Memory B cell (primary cell): Measurements from ENCODE around the gene MEIOSIN.
A peak's percentile ranks its signal among the peaks of the same experiment; 100 is the strongest.

Experiments used
- ATAC-seq: fragments of 150-1000 bp; cut with Tn5 transposase; 2 replicates; pipeline ENCODE4 v1.10.0; 2021; ENCODE audit warnings: low read depth, mild to moderate bottlenecking, moderate library complexity
- DNase-seq, 2 donors: peaks; one replicate each; pipeline ENCODE4 v3.0.0; 2022; ENCODE audit warnings: low spot score in 2 of 2
- H3K27ac Mint-ChIP-seq: one replicate; pipeline ENCODE4 v1.8.0; 2022; ENCODE audit warnings: mild to moderate bottlenecking, moderate library complexity, mixed read lengths
- H3K27me3 Mint-ChIP-seq: one replicate; pipeline ENCODE4 v1.8.0; 2022; ENCODE audit warnings: mixed read lengths
- H3K36me3 Mint-ChIP-seq: one replicate; pipeline ENCODE4 v1.8.0; 2022; ENCODE audit warnings: mild to moderate bottlenecking, mixed read lengths
- H3K4me1 Mint-ChIP-seq: one replicate; pipeline ENCODE4 v1.8.0; 2022; ENCODE audit warnings: mixed read lengths
- H3K4me3 Mint-ChIP-seq: one replicate; pipeline ENCODE4 v1.8.0; 2022; ENCODE audit warnings: mild to moderate bottlenecking, moderate library complexity, mixed read lengths
- H3K9me3 Mint-ChIP-seq: one replicate; pipeline ENCODE4 v1.8.0; 2022; ENCODE audit warnings: mixed read lengths

Gene MEIOSIN

GRCh38 chr19:45765702-45766295, 32.6 kb downstream of the MEIOSIN start:
- no peak for DNase-seq
- Mint-ChIP-seq H3K27ac (no peak overlapping the region), H3K4me1 (peaks cover 10% of the 10 kb centered on the region), H3K4me3 (no peak overlapping the region), H3K36me3 (no peaks in the 10 kb centered on the region), H3K27me3 (peaks cover 13% of the 10 kb centered on the region), H3K9me3 (no peaks in the 10 kb centered on the region)
- ATAC-seq = no peak

DNA sequence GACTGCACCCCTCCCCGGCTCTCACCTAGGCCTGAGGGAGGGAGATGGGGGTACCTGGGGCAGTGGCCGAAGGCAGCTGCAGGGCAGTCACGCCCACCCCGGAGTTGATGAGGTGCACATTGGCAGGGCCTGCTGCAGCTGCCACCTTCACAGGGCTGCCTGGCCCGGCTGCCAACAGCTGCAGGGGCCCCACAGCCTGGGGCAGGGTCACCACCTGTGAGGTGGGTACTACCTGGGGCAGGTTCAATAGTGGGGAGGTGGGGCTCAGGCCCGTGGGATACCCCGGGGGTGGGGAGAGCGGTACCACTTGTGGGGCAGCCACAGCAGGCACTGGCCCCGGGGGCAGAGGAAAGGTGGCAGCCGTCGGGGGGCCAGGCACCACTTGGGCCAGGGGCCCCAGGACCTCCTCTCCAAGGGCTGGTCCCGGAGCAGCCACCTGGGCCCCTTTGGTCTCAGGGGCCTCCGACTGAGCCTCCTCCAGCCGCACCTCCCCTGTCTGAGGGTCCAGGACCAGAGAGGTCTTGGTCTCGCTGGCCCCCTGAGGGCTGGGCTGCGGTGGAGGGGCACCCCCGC, 33.1 kb downstream of the MEIOSIN start:
- DNase-seq = no peak
- ATAC-seq = no peak
- H3K27ac Mint-ChIP-seq = no peak overlapping the region
- peaks cover 13% of the 10 kb centered on the region for H3K27me3 Mint-ChIP-seq
- no peak overlapping the region for H3K4me3 Mint-ChIP-seq
- H3K9me3 Mint-ChIP-seq = no peaks in the 10 kb centered on the region
- H3K4me1 Mint-ChIP-seq = peaks cover 14% of the 10 kb centered on the region
- no peaks in the 10 kb centered on the region for H3K36me3 Mint-ChIP-seq

DNA sequence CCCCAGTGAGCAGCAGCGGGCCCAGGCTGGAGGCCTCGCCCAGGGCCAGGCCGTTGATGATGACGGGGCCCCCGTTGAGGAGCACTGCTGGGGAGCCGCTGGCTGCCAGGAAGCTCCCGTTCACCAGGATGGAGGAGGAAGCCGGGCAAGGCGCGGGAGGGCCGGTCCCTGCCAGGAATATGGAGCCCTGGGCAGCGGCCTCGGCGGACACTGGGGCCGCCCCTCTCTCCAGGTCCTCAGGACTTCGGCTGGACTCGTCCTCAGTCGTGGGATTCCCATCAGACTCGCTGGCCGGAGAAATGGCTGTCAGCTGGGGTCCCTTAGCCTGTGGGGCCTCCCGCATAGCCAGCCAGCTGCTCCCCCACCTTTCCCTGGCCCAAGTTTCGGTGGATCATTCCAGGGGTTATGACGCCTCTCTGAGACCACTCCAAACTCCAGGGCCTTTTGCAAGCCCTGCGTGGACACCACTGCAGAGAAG, 33.7 kb downstream of the MEIOSIN start:
- DNase-seq = no peak
- peaks cover 13% of the 10 kb centered on the region for H3K27me3 Mint-ChIP-seq
- H3K36me3 Mint-ChIP-seq = no peaks in the 10 kb centered on the region
- peaks cover 14% of the 10 kb centered on the region for H3K4me1 Mint-ChIP-seq
- H3K4me3 Mint-ChIP-seq = peak overlapping the region; percentile 76
- no peak for ATAC-seq
- no peaks in the 10 kb centered on the region for H3K9me3 Mint-ChIP-seq
- no peak overlapping the region for H3K27ac Mint-ChIP-seq

- no peak for ATAC-seq
- Mint-ChIP-seq H3K9me3 (no peaks in the 10 kb centered on the region), H3K36me3 (no peaks in the 10 kb centered on the region), H3K4me1 (peaks cover 18% of the 10 kb centered on the region), H3K27me3 (peaks cover 12% of the 10 kb centered on the region), H3K4me3 (peak overlapping the region; percentile 76), H3K27ac (no peak overlapping the region)
- DNase-seq = no peak
Measured at GRCh38 chr19:45767410-45767880, 34.2 kb downstream of the MEIOSIN start.

DNA sequence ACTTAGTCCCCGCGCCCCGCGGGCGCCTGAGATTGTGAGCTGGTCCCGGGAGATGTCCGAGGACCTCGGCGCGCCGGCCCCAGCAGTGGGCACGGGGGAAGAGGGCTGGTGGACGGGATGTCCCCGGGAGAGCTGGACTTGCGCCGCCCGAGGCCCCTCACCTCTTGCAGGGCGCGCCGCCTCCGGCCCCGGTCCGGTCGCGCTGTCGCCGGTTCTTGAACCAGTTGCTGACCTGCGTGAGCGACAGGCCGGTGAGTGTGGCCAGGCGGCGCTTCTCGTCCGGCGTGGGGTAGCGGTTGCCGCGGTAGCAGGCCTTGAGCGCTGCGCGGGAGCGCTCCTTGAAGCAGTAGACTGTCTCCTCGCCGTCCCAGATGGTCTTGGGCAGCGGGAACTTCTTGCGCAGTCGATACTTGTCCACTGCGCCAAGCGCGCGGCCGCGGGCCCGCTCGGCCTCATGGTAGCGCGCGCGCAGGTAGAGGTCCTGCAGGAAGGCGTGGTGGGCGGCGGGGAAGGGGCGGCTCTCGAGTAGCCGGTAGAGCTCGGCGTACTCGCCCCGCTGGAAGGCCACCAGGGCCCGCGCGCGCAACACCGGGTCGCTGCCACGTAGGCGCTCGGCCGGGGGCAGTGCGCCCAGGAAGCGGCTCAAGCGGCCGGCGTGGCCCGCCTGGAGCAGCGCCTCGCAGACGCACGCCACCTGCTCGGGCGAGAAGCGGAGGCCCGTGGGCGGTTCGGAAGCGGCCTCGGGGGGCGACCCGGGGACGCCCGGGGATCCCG, 34.8 kb downstream of the MEIOSIN start:
- Mint-ChIP-seq H3K27me3 (peaks cover 12% of the 10 kb centered on the region), H3K4me3 (peak overlapping the region; percentile 81), H3K27ac (no peak overlapping the region), H3K36me3 (no peaks in the 10 kb centered on the region), H3K4me1 (peaks cover 19% of the 10 kb centered on the region), H3K9me3 (no peaks in the 10 kb centered on the region)
- peak in 1 of 2 donors; percentile 50 for DNase-seq
- ATAC-seq = no peak

DNA sequence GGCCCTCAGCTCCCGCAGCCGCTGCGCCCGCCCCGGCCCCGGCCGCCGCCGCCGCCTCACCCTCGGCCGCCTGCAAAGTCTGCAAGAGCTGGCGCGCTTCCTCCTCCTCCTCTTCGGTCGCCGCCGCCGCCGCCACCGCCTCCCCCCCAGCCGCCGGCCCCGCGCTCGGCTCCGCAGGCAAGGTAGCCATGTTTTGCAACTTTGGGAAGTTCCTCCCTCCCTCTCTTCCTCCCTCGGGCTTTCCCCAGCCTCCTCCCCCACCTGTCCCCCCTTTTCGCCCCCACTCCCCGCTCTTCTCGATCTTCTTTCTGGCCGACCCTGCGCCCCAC, 35.4 kb downstream of the MEIOSIN start:
- H3K27me3 Mint-ChIP-seq = peaks cover 12% of the 10 kb centered on the region
- no peak for ATAC-seq
- H3K9me3 Mint-ChIP-seq = no peaks in the 10 kb centered on the region
- peak overlapping the region; percentile 93 for H3K4me3 Mint-ChIP-seq
- H3K36me3 Mint-ChIP-seq = no peaks in the 10 kb centered on the region
- peaks cover 19% of the 10 kb centered on the region for H3K4me1 Mint-ChIP-seq
- DNase-seq = peak; percentile 41 to 54
- H3K27ac Mint-ChIP-seq = peak overlapping the region; percentile 85

- Mint-ChIP-seq H3K36me3 (no peaks in the 10 kb centered on the region), H3K27me3 (peaks cover 12% of the 10 kb centered on the region), H3K9me3 (no peaks in the 10 kb centered on the region), H3K27ac (peak within 1 kb of the TSS; percentile 85), H3K4me1 (peaks cover 19% of the 10 kb centered on the region), H3K4me3 (peak within 1 kb of the TSS; percentile 93)
- peak; percentile 83 to 96 for DNase-seq
- ATAC-seq = peak; percentile 67
Measured at GRCh38 chr19:45768984-45769782, 35.9 kb downstream of the MEIOSIN start, which contains the start of gene SIX5. Gene SIX5, minus strand, starts transcription at chr19:45769252. Its CDS starts 408 bp downstream, at chr19:45768844.

- H3K27me3 Mint-ChIP-seq = peaks cover 10% of the 10 kb centered on the region
- ATAC-seq (peak; percentile 38), DNase-seq (peak in 1 of 2 donors; percentile 74)
- H3K4me1 Mint-ChIP-seq = peaks cover 19% of the 10 kb centered on the region
- H3K27ac Mint-ChIP-seq = peak overlapping the region; percentile 85
- peak overlapping the region; percentile 93 for H3K4me3 Mint-ChIP-seq
- H3K9me3 Mint-ChIP-seq = no peaks in the 10 kb centered on the region
- no peaks in the 10 kb centered on the region for H3K36me3 Mint-ChIP-seq
Measured at GRCh38 chr19:45769821-45770191, 36.6 kb downstream of the MEIOSIN start.

- Mint-ChIP-seq H3K9me3 (no peaks in the 10 kb centered on the region), H3K4me1 (peaks cover 19% of the 10 kb centered on the region), H3K27ac (peak overlapping the region; percentile 85), H3K36me3 (no peaks in the 10 kb centered on the region), H3K27me3 (peaks cover 8% of the 10 kb centered on the region), H3K4me3 (peak overlapping the region; percentile 93)
- DNase-seq (peak; percentile 93), ATAC-seq (peak; percentile 68)
Measured at GRCh38 chr19:45770192-45771101, 37.2 kb downstream of the MEIOSIN start.

GRCh38 chr19:45771311-45771933, 38.2 kb downstream of the MEIOSIN start:
- Mint-ChIP-seq H3K27ac (peak overlapping the region; percentile 85), H3K4me1 (peaks cover 19% of the 10 kb centered on the region), H3K27me3 (peaks cover 3% of the 10 kb centered on the region), H3K9me3 (no peaks in the 10 kb centered on the region), H3K4me3 (peak overlapping the region; percentile 93), H3K36me3 (no peaks in the 10 kb centered on the region)
- ATAC-seq (no peak), DNase-seq (no peak)

DNA sequence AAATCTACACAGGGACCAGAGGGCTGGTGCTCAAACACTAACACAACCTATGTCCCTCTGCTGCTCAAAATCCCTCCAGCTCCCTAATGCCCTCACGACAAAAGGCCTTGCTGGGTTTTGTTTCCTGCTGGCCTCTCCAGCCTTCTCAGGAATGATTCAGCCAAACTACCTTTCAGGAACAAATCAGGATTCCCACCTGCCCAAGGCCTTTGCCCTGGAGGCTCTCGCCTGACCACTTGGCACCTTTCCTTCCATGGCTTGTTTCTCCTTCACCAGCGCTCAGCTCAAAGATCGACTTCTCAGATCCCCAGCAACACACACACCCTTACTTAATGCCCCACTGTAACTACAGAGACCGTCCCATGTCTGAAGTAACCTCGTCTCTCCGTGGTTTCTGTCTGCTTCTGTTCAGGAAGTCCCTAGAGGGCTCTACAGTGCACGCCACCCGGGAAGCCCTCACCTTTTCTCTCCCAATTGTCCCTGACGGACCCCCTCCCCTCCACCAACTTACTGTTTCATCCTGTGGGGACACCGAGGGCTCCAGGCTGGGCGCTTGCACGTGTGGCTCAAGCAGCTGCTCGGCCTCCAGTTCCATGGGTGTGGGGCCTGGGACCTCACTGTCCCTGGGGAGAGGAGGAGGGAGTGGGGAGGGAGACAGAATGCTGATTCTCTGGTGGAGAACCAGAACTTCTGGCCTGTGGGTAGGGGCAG, 39.0 kb downstream of the MEIOSIN start:
- peak overlapping the region; percentile 24 for H3K4me3 Mint-ChIP-seq
- no peaks in the 10 kb centered on the region for H3K9me3 Mint-ChIP-seq
- peaks cover 5% of the 10 kb centered on the region for H3K36me3 Mint-ChIP-seq
- H3K4me1 Mint-ChIP-seq = peaks cover 18% of the 10 kb centered on the region
- ATAC-seq (no peak), DNase-seq (no peak)
- H3K27me3 Mint-ChIP-seq = peaks cover 2% of the 10 kb centered on the region
- peak overlapping the region; percentile 23 for H3K27ac Mint-ChIP-seq

DNA sequence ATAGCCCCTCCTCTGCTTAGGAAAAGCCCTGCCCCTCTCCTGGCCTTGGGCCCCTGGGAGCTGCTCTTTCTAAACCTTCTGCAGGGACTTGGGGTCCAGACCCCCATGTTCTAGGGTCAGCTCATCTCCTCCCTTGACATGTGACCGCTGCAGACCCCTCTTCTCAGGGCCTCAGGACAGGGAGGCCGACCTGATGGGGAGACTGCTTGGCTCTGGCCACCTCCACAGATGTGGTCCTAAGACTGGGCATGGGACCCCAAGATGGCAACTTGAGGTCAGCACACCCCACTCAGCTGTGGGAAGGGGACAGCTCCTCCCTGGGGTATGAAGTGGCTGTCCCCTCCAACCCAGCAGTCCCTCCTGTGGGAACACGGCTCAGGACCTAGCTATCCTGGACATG, 39.7 kb downstream of the MEIOSIN start:
- DNase-seq (no peak), ATAC-seq (no peak)
- no peak overlapping the region for H3K4me3 Mint-ChIP-seq
- H3K27ac Mint-ChIP-seq = no peak overlapping the region
- H3K27me3 Mint-ChIP-seq = no peaks in the 10 kb centered on the region
- H3K36me3 Mint-ChIP-seq = peaks cover 6% of the 10 kb centered on the region
- no peaks in the 10 kb centered on the region for H3K9me3 Mint-ChIP-seq
- H3K4me1 Mint-ChIP-seq = peaks cover 16% of the 10 kb centered on the region
